ENCODE data around the gene C5orf47. TPM values are rescaled to one million over a fixed set of nuclear protein-coding genes. Genes with fewer than 3 reads are reported as not detected.
"Not testable (repeated sequence)": the region's sequence is repeated elsewhere in the genome, so short reads cannot be mapped to it uniquely, and the experiment has no call there.

C5orf47 gene
- total RNA-seq, 1 experiment from 2014 or later, result 0.18 TPM

DNA sequence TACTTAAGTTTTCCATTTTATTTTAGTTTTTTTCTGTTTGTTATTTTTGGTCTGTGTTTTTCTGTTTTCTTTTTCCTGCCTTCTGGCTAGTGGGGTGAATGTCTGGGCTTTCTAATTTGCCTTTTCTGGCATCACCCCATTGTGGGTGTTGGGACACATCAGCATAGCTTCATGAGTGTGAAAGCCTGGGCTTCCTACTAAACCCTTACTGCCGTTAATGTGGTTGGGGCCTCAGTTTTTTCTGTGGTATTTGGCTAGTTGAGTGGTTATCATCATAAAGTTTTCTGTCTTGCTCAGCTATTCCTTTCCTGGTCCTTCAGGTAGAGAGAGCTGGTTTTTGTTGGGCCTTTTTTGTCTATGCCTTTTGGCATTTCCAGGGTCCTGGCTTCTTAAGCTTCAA, 21.4 kb downstream of the C5orf47 start:
- CTCF ChIA-PET, result interaction anchor here (1.2 kb wide), 1 partner anchor 307 kb away, joined by 3 read pairs; no protein-coding TSS in a partner anchor
- H3K4me3 Mint-ChIP-seq (ENCODE audit: unreplicated experiment), result no peak overlapping the region
- H3K4me1 Mint-ChIP-seq (ENCODE audit: low read depth, unreplicated experiment), result no peaks in the 10 kb centered on the region
- TF ChIP-seq, protein P1, sequence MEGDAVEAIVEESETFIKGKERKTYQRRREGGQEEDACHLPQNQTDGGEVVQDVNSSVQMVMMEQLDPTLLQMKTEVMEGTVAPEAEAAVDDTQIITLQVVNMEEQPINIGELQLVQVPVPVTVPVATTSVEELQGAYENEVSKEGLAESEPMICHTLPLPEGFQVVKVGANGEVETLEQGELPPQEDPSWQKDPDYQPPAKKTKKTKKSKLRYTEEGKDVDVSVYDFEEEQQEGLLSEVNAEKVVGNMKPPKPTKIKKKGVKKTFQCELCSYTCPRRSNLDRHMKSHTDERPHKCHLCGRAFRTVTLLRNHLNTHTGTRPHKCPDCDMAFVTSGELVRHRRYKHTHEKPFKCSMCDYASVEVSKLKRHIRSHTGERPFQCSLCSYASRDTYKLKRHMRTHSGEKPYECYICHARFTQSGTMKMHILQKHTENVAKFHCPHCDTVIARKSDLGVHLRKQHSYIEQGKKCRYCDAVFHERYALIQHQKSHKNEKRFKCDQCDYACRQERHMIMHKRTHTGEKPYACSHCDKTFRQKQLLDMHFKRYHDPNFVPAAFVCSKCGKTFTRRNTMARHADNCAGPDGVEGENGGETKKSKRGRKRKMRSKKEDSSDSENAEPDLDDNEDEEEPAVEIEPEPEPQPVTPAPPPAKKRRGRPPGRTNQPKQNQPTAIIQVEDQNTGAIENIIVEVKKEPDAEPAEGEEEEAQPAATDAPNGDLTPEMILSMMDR (IDR thresholded peaks at IDR 0.05; ENCODE audit: insufficient read depth in 1 of 2, low read depth in 1 of 2, low read length in 1 of 2, severe bottlenecking in 1 of 2, unreplicated experiment in 1 of 2), result no peak
- POLR2A ChIA-PET, result no interaction called here
- BruUV-seq (replicated peaks), result no TSS peak
- H3K27me3 Mint-ChIP-seq (ENCODE audit: insufficient read depth, unreplicated experiment), result peaks cover 13% of the 10 kb centered on the region
- intact Hi-C loops (cut with micrococcal nuclease; ENCODE audit: unreplicated experiment), result no loop called here
- H3K27ac Mint-ChIP-seq (ENCODE audit: unreplicated experiment), result no peak overlapping the region
- H3K36me3 ChIP-seq (ENCODE audit: control insufficient read depth, insufficient read depth, low read length), result no peaks in the 10 kb centered on the region
- H3K36me3 Mint-ChIP-seq (ENCODE audit: insufficient read depth, unreplicated experiment), result no peaks in the 10 kb centered on the region
- no peaks in the 10 kb centered on the region for H3K27me3 ChIP-seq (replicated peaks; ENCODE audit: control insufficient read depth, insufficient read depth, low read length)
- DNase-seq, result no peak
- H3K4me1 ChIP-seq, result no peaks in the 10 kb centered on the region
- H3K4me3 ChIP-seq (ENCODE audit: low read depth, low read length), result no peak overlapping the region
- H3K9me3 ChIP-seq, result no peaks in the 10 kb centered on the region
- no peaks in the 10 kb centered on the region for H3K9me3 Mint-ChIP-seq (ENCODE audit: unreplicated experiment)

DNA sequence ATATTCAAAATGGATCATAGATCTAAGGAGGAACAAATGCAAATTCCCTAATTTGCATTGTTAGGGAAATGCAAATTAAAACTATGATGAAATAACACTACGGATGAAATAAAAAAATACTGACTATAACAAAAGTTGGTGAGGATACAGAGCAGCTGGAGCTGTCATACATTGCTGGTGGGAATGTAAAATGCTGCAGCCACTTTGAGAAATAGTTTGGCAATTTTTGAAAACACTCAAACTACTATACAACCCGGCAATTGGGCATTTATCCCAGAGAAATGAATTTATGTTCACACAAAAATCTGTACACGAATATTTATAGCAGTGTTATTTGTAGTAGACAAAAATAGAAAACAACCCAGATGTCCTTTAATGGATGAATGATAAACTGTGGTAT, 22.5 kb downstream of the C5orf47 start:
- CTCF ChIA-PET, result interaction anchor here (1.2 kb wide), 1 partner anchor 306 kb away, joined by 3 read pairs; no protein-coding TSS in a partner anchor
- Mint-ChIP-seq H3K27me3 (ENCODE audit: insufficient read depth, unreplicated experiment) (peaks cover 13% of the 10 kb centered on the region), H3K4me3 (ENCODE audit: unreplicated experiment) (no peak overlapping the region)

DNA sequence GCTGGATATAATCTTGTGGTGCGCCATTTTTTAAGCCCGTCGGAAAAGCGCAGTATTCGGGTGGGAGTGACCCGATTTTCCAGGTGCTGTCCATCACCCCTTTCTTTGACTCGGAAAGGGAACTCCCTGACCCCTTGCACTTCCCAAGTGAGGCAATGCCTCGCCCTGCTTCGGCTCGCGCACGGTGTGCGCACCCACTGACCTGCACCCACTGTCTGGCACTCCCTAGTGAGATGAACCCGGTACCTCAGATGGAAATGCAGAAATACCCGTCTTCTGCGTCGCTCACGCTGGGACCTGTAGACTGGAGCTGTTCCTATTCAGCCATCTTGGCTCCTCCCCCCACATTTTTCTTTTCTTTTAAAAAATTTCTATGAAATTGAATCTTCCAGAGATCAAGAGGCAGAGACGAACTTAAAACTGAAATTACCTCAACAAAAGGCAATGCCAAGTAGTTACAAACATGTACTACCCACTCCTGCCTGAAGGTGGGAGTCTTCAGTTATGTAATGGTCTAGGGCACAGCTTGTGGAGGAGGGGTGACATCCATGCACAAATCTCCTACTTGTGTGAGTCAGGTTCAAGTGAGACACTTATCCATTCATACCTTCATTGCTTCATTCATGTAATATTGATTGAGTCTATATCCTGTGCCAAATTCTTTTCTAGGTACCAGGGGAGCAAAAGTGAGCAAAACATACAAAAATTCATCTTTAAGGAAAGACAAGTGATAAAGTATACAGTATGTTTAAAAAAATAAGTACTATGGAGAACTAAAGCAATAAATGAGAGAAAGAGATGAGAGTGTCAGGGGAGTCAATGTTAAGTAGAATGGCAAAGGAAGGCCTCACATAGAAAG, 31.3 kb downstream of the C5orf47 start:
- Mint-ChIP-seq H3K4me3 (ENCODE audit: unreplicated experiment) (peak overlapping the region; percentile 88), H3K27ac (ENCODE audit: unreplicated experiment) (peak overlapping the region; percentile 63), H3K27me3 (ENCODE audit: insufficient read depth, unreplicated experiment) (peaks cover 18% of the 10 kb centered on the region)
- H3K27me3 ChIP-seq (replicated peaks; ENCODE audit: control insufficient read depth, insufficient read depth, low read length); BruUV-seq (replicated peaks); H3K36me3 ChIP-seq (ENCODE audit: control insufficient read depth, insufficient read depth, low read length); H3K4me1 Mint-ChIP-seq (ENCODE audit: low read depth, unreplicated experiment); POLR2A ChIA-PET; H3K36me3 Mint-ChIP-seq (ENCODE audit: insufficient read depth, unreplicated experiment); H3K9me3 ChIP-seq; H3K9me3 Mint-ChIP-seq (ENCODE audit: unreplicated experiment); H3K4me1 ChIP-seq: not testable (repeated sequence)
- TF ChIP-seq, protein P1 (IDR thresholded peaks at IDR 0.05; ENCODE audit: insufficient read depth in 1 of 2, low read depth in 1 of 2, low read length in 1 of 2, severe bottlenecking in 1 of 2, unreplicated experiment in 1 of 2), result peak; percentile 53 to 88
- intact Hi-C loops (cut with micrococcal nuclease; ENCODE audit: unreplicated experiment), result loop anchor here (1.0 to 10.0 kb wide), 2 partner anchors 292 to 395 kb away; no protein-coding TSS in a partner anchor
- CTCF ChIA-PET, result interaction anchor here (0.8 to 1.7 kb wide), 3 partner anchors 9 to 294 kb away, joined by 3 to 14 read pairs (median 4); no protein-coding TSS in a partner anchor
- H3K4me3 ChIP-seq (ENCODE audit: low read depth, low read length), result peak overlapping the region; percentile 40
- peak; percentile 64 to 66 for DNase-seq

More for the DNA sequence above, 22.5 kb downstream of the C5orf47 start:
- H3K36me3 Mint-ChIP-seq (ENCODE audit: insufficient read depth, unreplicated experiment), result no peaks in the 10 kb centered on the region
- intact Hi-C loops (cut with micrococcal nuclease; ENCODE audit: unreplicated experiment), result no loop called here
- no peaks in the 10 kb centered on the region for H3K4me1 Mint-ChIP-seq (ENCODE audit: low read depth, unreplicated experiment)
- DNase-seq, result no peak
- H3K9me3 Mint-ChIP-seq (ENCODE audit: unreplicated experiment), result no peaks in the 10 kb centered on the region
- Histone ChIP-seq H3K4me3 (ENCODE audit: low read depth, low read length) (no peak overlapping the region), H3K9me3 (no peaks in the 10 kb centered on the region), H3K4me1 (no peaks in the 10 kb centered on the region), H3K36me3 (ENCODE audit: control insufficient read depth, insufficient read depth, low read length) (no peaks in the 10 kb centered on the region), H3K27me3 (replicated peaks; ENCODE audit: control insufficient read depth, insufficient read depth, low read length) (no peaks in the 10 kb centered on the region)
- no peak overlapping the region for H3K27ac Mint-ChIP-seq (ENCODE audit: unreplicated experiment)
- POLR2A ChIA-PET, result no interaction called here
- no TSS peak for BruUV-seq (replicated peaks)
- TF ChIP-seq, protein P1 (IDR thresholded peaks at IDR 0.05; ENCODE audit: insufficient read depth in 1 of 2, low read depth in 1 of 2, low read length in 1 of 2, severe bottlenecking in 1 of 2, unreplicated experiment in 1 of 2), result no peak
